ENCODE data around the gene KCNA5.

KCNA5 gene

GRCh38 chr12:5063149-5063548 is 19.5 kb downstream of the KCNA5 start:
- no peak for DNase-seq (ENCODE audit: low read depth in 2 of 2)

GRCh38 chr12:5064913-5065490 is 21.3 kb downstream of the KCNA5 start:
- DNase-seq (ENCODE audit: low read depth in 2 of 2), result no peak

- DNase-seq (ENCODE audit: low read depth in 2 of 2), result no peak
Measured at GRCh38 chr12:5066251-5066650, 22.6 kb downstream of the KCNA5 start.

GRCh38 chr12:5068126-5068525 is 24.4 kb downstream of the KCNA5 start:
- no peak for DNase-seq (ENCODE audit: low read depth in 2 of 2)

GRCh38 chr12:5068619-5069018 is 24.9 kb downstream of the KCNA5 start:
- DNase-seq (ENCODE audit: low read depth in 2 of 2), result no peak

GRCh38 chr12:5070090-5070489 is 26.4 kb downstream of the KCNA5 start:
- no peak for DNase-seq (ENCODE audit: low read depth in 2 of 2)

GRCh38 chr12:5071496-5071895 is 27.8 kb downstream of the KCNA5 start:
- no peak for DNase-seq (ENCODE audit: low read depth in 2 of 2)

- no peak for DNase-seq (ENCODE audit: low read depth in 2 of 2)
Measured at GRCh38 chr12:5072311-5072710, 28.6 kb downstream of the KCNA5 start.

GRCh38 chr12:5073054-5073453 is 29.4 kb downstream of the KCNA5 start:
- no peak for DNase-seq (ENCODE audit: low read depth in 2 of 2)

GRCh38 chr12:5073853-5074252 is 30.2 kb downstream of the KCNA5 start:
- no peak for DNase-seq (ENCODE audit: low read depth in 2 of 2)

GRCh38 chr12:5076761-5077160 is 33.1 kb downstream of the KCNA5 start:
- no peak for DNase-seq (ENCODE audit: low read depth in 2 of 2)

GRCh38 chr12:5078423-5078822 is 34.7 kb downstream of the KCNA5 start:
- DNase-seq (ENCODE audit: low read depth in 2 of 2), result no peak

- no peak for DNase-seq (ENCODE audit: low read depth in 2 of 2)
Measured at GRCh38 chr12:5081016-5081415, 37.3 kb downstream of the KCNA5 start.

- DNase-seq (ENCODE audit: low read depth in 2 of 2), result no peak
Measured at GRCh38 chr12:5083955-5084849, 40.5 kb downstream of the KCNA5 start.

- no peak for DNase-seq (ENCODE audit: low read depth in 2 of 2)
Measured at GRCh38 chr12:5085896-5086295, 42.2 kb downstream of the KCNA5 start.

- no peak for DNase-seq (ENCODE audit: low read depth in 2 of 2)
Measured at GRCh38 chr12:5087831-5088554, 44.3 kb downstream of the KCNA5 start.

- no peak for DNase-seq (ENCODE audit: low read depth in 2 of 2)
Measured at GRCh38 chr12:5088586-5089264, 45.0 kb downstream of the KCNA5 start.

- no peak for DNase-seq (ENCODE audit: low read depth in 2 of 2)
Measured at GRCh38 chr12:5094551-5094950, 50.9 kb downstream of the KCNA5 start.

GRCh38 chr12:5094986-5095385 is 51.3 kb downstream of the KCNA5 start:
- no peak for DNase-seq (ENCODE audit: low read depth in 2 of 2)

All from stimulated activated CD8-positive, alpha-beta memory T cell treated with anti-CD3 and anti-CD28 coated beads, Interleukin-2, amount 100 ng/mL, for 48 hours (primary cell).